HEK293 (cell line): ENCODE data around the gene VLDLR.
A peak's percentile ranks its signal among the peaks of the same experiment; 100 is the strongest.

Source experiments
- CTCF ChIA-PET: fragments of 350-600 bp; formaldehyde crosslinking; extraction: SDS; loops from one replicate; lab custom pipeline; 2021; ENCODE audit warnings: antibody characterized with exemption; lab: Yijun Ruan, JAX
- POLR2A ChIA-PET: fragments of 300-600 bp; formaldehyde crosslinking; extraction: SDS; loops from one replicate; lab custom pipeline; 2020; ENCODE audit warnings: antibody characterized with exemption, inconsistent platforms; lab: Yijun Ruan, JAX
- H3K27ac ChIP-seq: fragments of 200-500 bp; sonication (Bioruptor generic); 2 replicates; pipeline ENCODE4 v1.5.1; 2014; ENCODE audit warnings: low read depth, low read length, control low read depth, inconsistent platforms; ENCODE audit errors: extremely low read depth
- H3K36me3 ChIP-seq, 2 experiments: fragments of 200-500 bp in 1 of 2; sonication (Bioruptor generic) in 1 of 2; 1 replicate in 1 of 2; 2 replicates in 1 of 2; pipeline ENCODE4 v1.5.1; 2014 to 2017; ENCODE audit warnings: inconsistent platforms in 2 of 2, low read length in 2 of 2; ENCODE audit not compliant: control insufficient read depth in 2 of 2, insufficient read depth in 1 of 2
- H3K4me1 ChIP-seq: fragments of 200-500 bp; sonication (Bioruptor generic); 2 replicates; pipeline ENCODE4 v1.5.1; 2014; ENCODE audit warnings: mild to moderate bottlenecking, low read length, inconsistent platforms; ENCODE audit not compliant: control insufficient read depth, insufficient read depth
- H3K4me3 ChIP-seq: 2 replicates; pipeline ENCODE4 v1.5.1; 2011; ENCODE audit warnings: low read depth, mild to moderate bottlenecking, control low read depth, low read length, moderate library complexity
- H3K9me3 ChIP-seq: fragments of 200-500 bp; sonication (Bioruptor generic); 2 replicates; pipeline ENCODE4 v1.5.1; 2014; ENCODE audit warnings: low read depth, low read length, inconsistent platforms; ENCODE audit not compliant: control insufficient read depth, insufficient read depth
- CTCF ChIP-seq: fragments of 450-650 bp; formaldehyde crosslinking; IDR thresholded peaks from 2 replicates; pipeline ENCODE4 v1.5.1; 2016; ENCODE audit warnings: missing biosample characterization, missing genetic modification characterization
- EGR2 ChIP-seq: fragments of 450-650 bp; formaldehyde crosslinking; IDR thresholded peaks from 2 replicates; pipeline ENCODE4 v1.5.1; 2016; ENCODE audit warnings: low read depth, missing biosample characterization, missing genetic modification characterization
- FEZF1 ChIP-seq: fragments of 450-650 bp; formaldehyde crosslinking; IDR thresholded peaks from 2 replicates; pipeline ENCODE4 v1.5.1; 2016; ENCODE audit warnings: missing biosample characterization, missing genetic modification characterization
- GLIS1 ChIP-seq: fragments of 450-650 bp; formaldehyde crosslinking; IDR thresholded peaks from 2 replicates; pipeline ENCODE4 v1.5.1; 2016; ENCODE audit warnings: missing biosample characterization, missing genetic modification characterization
- KLF10 ChIP-seq: fragments of 450-650 bp; IDR thresholded peaks from 2 replicates; pipeline ENCODE4 v1.5.1; 2018; ENCODE audit warnings: missing biosample characterization, mild to moderate bottlenecking, missing genetic modification characterization
- PRDM2 ChIP-seq: fragments of 450-650 bp; formaldehyde crosslinking; IDR thresholded peaks from 2 replicates; pipeline ENCODE4 v1.5.1; 2016; ENCODE audit warnings: missing biosample characterization, missing genetic modification characterization, borderline replicate concordance
- PRDM6 ChIP-seq: fragments of 450-650 bp; formaldehyde crosslinking; IDR thresholded peaks from 2 replicates; pipeline ENCODE4 v1.5.1; 2017; ENCODE audit warnings: missing biosample characterization, missing genetic modification characterization
- SCRT2 ChIP-seq: fragments of 450-650 bp; formaldehyde crosslinking; IDR thresholded peaks from 2 replicates; pipeline ENCODE4 v1.5.1; 2016; ENCODE audit warnings: missing biosample characterization, missing genetic modification characterization
- SETDB1 ChIP-seq: IDR thresholded peaks from one replicate; pipeline ENCODE4 v1.6.1; 2017; ENCODE audit warnings: mild to moderate bottlenecking, low read length, moderate library complexity, mixed read lengths; ENCODE audit not compliant: insufficient read length
- ZBTB1 ChIP-seq: fragments of 450-650 bp; formaldehyde crosslinking; IDR thresholded peaks from 2 replicates; pipeline ENCODE4 v1.5.1; 2016; ENCODE audit warnings: missing biosample characterization, missing genetic modification characterization
- ZBTB21 ChIP-seq: fragments of 450-650 bp; formaldehyde crosslinking; IDR thresholded peaks from 2 replicates; pipeline ENCODE4 v1.5.1; 2017; ENCODE audit warnings: missing biosample characterization, missing genetic modification characterization
- ZBTB7A ChIP-seq: fragments of 450-650 bp; formaldehyde crosslinking; IDR thresholded peaks from 2 replicates; pipeline ENCODE4 v1.5.1; 2016; ENCODE audit warnings: low read depth, missing biosample characterization, missing genetic modification characterization
- ZFP3 ChIP-seq: fragments of 450-650 bp; formaldehyde crosslinking; IDR thresholded peaks from 2 replicates; pipeline ENCODE4 v1.5.1; 2016; ENCODE audit warnings: low read depth, missing biosample characterization, missing genetic modification characterization
- ZFP69B ChIP-seq: fragments of 450-650 bp; formaldehyde crosslinking; IDR thresholded peaks from 2 replicates; pipeline ENCODE4 v1.5.1; 2016; ENCODE audit warnings: missing biosample characterization, missing genetic modification characterization
- ZIC2 ChIP-seq: fragments of 450-650 bp; formaldehyde crosslinking; IDR thresholded peaks from 2 replicates; pipeline ENCODE4 v1.5.1; 2016; ENCODE audit warnings: missing biosample characterization, missing genetic modification characterization
- ZNF10 ChIP-seq: fragments of 450-650 bp; formaldehyde crosslinking; IDR thresholded peaks from 2 replicates; pipeline ENCODE4 v1.5.1; 2017; ENCODE audit warnings: missing biosample characterization, missing genetic modification characterization
- ZNF133 ChIP-seq: fragments of 450-650 bp; formaldehyde crosslinking; IDR thresholded peaks from 2 replicates; pipeline ENCODE4 v1.5.1; 2016; ENCODE audit warnings: missing biosample characterization, missing genetic modification characterization
- ZNF2 ChIP-seq: fragments of 450-650 bp; formaldehyde crosslinking; IDR thresholded peaks from 2 replicates; pipeline ENCODE4 v1.5.1; 2016; ENCODE audit warnings: missing biosample characterization, missing genetic modification characterization
- ZNF416 ChIP-seq: fragments of 450-650 bp; formaldehyde crosslinking; IDR thresholded peaks from 2 replicates; pipeline ENCODE4 v1.5.1; 2016; ENCODE audit warnings: missing biosample characterization, missing genetic modification characterization
- ZNF423 ChIP-seq: fragments of 450-650 bp; formaldehyde crosslinking; IDR thresholded peaks from 2 replicates; pipeline ENCODE4 v1.5.1; 2016; ENCODE audit warnings: missing biosample characterization, missing genetic modification characterization
- ZNF426 ChIP-seq: fragments of 450-650 bp; formaldehyde crosslinking; IDR thresholded peaks from 2 replicates; pipeline ENCODE4 v1.5.1; 2017; ENCODE audit warnings: missing biosample characterization, missing genetic modification characterization, mild to moderate bottlenecking, inconsistent platforms, moderate library complexity
- ZNF529 ChIP-seq: fragments of 450-650 bp; formaldehyde crosslinking; IDR thresholded peaks from 2 replicates; pipeline ENCODE4 v1.5.1; 2017; ENCODE audit warnings: missing genetic modification characterization, missing biosample characterization; ENCODE audit not compliant: insufficient replicate concordance
- ZNF555 ChIP-seq: fragments of 450-650 bp; formaldehyde crosslinking; conservative IDR thresholded peaks from 2 replicates; pipeline ENCODE4 v1.5.1; 2017; ENCODE audit warnings: missing biosample characterization, mild to moderate bottlenecking, missing genetic modification characterization, inconsistent platforms
- ZNF580 ChIP-seq: fragments of 450-650 bp; formaldehyde crosslinking; IDR thresholded peaks from 2 replicates; pipeline ENCODE4 v1.5.1; 2016; ENCODE audit warnings: missing biosample characterization, missing genetic modification characterization
- ZNF600 ChIP-seq: fragments of 450-650 bp; formaldehyde crosslinking; IDR thresholded peaks from 2 replicates; pipeline ENCODE4 v1.5.1; 2016; ENCODE audit warnings: missing biosample characterization, missing genetic modification characterization
- ZNF626 ChIP-seq: fragments of 450-650 bp; sonication (Bioruptor Pico); formaldehyde crosslinking; IDR thresholded peaks from 2 replicates; pipeline ENCODE4 v1.5.1; 2018; ENCODE audit warnings: missing biosample characterization, missing genetic modification characterization, inconsistent platforms
- ZNF76 ChIP-seq: fragments of 450-650 bp; formaldehyde crosslinking; IDR thresholded peaks from 2 replicates; pipeline ENCODE4; 2016; ENCODE audit warnings: low read depth, missing biosample characterization, missing genetic modification characterization, borderline replicate concordance
- ZNF768 ChIP-seq: fragments of 450-650 bp; formaldehyde crosslinking; IDR thresholded peaks from 2 replicates; pipeline ENCODE4 v1.5.1; 2018; ENCODE audit warnings: missing biosample characterization, mild to moderate bottlenecking, missing genetic modification characterization
- ZSCAN23 ChIP-seq: fragments of 450-650 bp; formaldehyde crosslinking; IDR thresholded peaks from 2 replicates; pipeline ENCODE4 v1.5.1; 2016; ENCODE audit warnings: missing biosample characterization, missing genetic modification characterization

Gene VLDLR

GRCh38 chr9:2613730-2614271, 7.8 kb upstream of the VLDLR start:
- ChIA-PET POLR2A (no interaction called here), CTCF (interaction anchor here (1.1 kb wide), 2 partner anchors 11 to 13 kb away, joined by 3 read pairs; no protein-coding TSS in a partner anchor)
- no peaks in the 10 kb centered on the region for H3K36me3 ChIP-seq
- H3K4me3 ChIP-seq, result no peak overlapping the region
- 0 out of 2 replicates have a peak, but pooled peaks cover 3% of the 10 kb centered on the region for H3K4me1 ChIP-seq
- H3K27ac ChIP-seq, result no peak overlapping the region
- H3K9me3 ChIP-seq, result no peaks in the 10 kb centered on the region; the same call in 1 of the 2 replicates
- TF ChIP-seq ZBTB7A (no peak), ZNF426 (tag by site-specific recombination) (no peak), ZBTB21 (tag by site-specific recombination) (no peak), ZSCAN23 (tag by site-specific recombination) (no peak), ZNF529 (no peak), ZNF133 (tag by site-specific recombination) (no peak), ZNF10 (tag by site-specific recombination) (peak; percentile 74), FEZF1 (tag by site-specific recombination) (0 out of 2 replicates have a peak, but pooled peaks have one; percentile 11), SCRT2 (tag by site-specific recombination) (peak; percentile 87), ZNF768 (no peak), PRDM2 (tag by site-specific recombination) (no peak), ZNF423 (tag by site-specific recombination) (no peak), ZNF580 (tag by site-specific recombination) (no peak), GLIS1 (tag by site-specific recombination) (peak; percentile 45; the same call in 1 of the 2 replicates), ZNF555 (tag by site-specific recombination) (no peak), ZNF2 (no peak), PRDM6 (tag by site-specific recombination) (no peak), KLF10 (tag by site-specific recombination) (no peak), ZBTB1 (tag by site-specific recombination) (no peak), ZNF416 (tag by site-specific recombination) (no peak), ZNF76 (tag by site-specific recombination) (no peak), SETDB1 (no peak), ZIC2 (tag by site-specific recombination) (peak; percentile 98), ZFP69B (tag by site-specific recombination) (no peak), ZFP3 (tag by site-specific recombination) (no peak), CTCF (tag by site-specific recombination) (no peak), ZNF600 (tag by site-specific recombination) (no peak), ZNF626 (tag by site-specific recombination) (no peak), EGR2 (tag by site-specific recombination) (no peak)
